ENCODE results near the gene SLC15A3. TPM values are rescaled to one million over a fixed set of nuclear protein-coding genes. Genes with fewer than 3 reads are reported as not detected.

SLC15A3 gene
- total RNA-seq, 2 experiments from 2014 or later = 12.6 to 41.4 TPM

DNA sequence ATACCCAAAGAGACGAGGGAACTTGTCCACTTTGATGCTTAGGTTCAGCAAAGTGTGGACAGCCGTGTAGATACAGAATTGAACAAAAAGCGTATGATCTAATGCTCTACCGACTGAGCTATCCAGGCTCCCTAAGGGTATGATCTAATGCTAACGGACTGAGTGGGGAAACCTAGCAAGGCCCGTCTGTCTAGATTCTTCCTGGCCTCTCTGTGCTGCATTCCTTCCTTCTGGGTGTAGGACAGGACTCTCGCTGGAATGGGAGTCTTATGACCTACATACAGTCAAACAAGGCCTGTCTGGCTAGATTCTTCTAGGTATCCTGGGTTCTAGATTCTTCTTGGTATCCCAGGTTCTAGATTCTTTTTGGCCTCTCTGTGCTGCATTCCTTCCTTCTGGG lies 8.4 kb upstream of the SLC15A3 start:
- CTCF ChIA-PET (ENCODE audit: unreplicated experiment) = no interaction called here
- Histone ChIP-seq H3K36me3 (ENCODE audit: insufficient read depth, low read length) (no peaks in the 10 kb centered on the region), H3K9me3 (ENCODE audit: low read length) (no peaks in the 10 kb centered on the region), H2AFZ (ENCODE audit: low read length) (no peak overlapping the region), H3K27ac (ENCODE audit: low read depth, low read length, poor library complexity, severe bottlenecking) (no peak overlapping the region), H3K4me3 (ENCODE audit: low read depth, low read length, poor library complexity, severe bottlenecking) (no peak overlapping the region), H4K20me1 (ENCODE audit: insufficient read depth, low read length) (no peaks in the 10 kb centered on the region), H3K9me2 (ENCODE audit: insufficient read depth, low read length) (no peaks in the 10 kb centered on the region), H3K4me2 (ENCODE audit: low read length) (no peak overlapping the region), H3K79me2 (ENCODE audit: insufficient read depth, low read depth, low read length) (no peaks in the 10 kb centered on the region), H3K4me1 (ENCODE audit: insufficient read depth, low read length, poor library complexity, severe bottlenecking) (no peaks in the 10 kb centered on the region)
- no peak for DNase-seq (ENCODE audit: low spot score)
- intact Hi-C loops (cut with micrococcal nuclease; ENCODE audit: unreplicated experiment) = no loop called here
- BruUV-seq (replicated peaks) = no TSS peak
- POLR2A ChIA-PET = no interaction called here
- TF ChIP-seq EZH2phosphoT487 (IDR thresholded peaks at IDR 0.05; ENCODE audit: borderline replicate concordance, low read depth, low read length) (no peak), CTCF (conservative IDR thresholded peaks at IDR 0.05; ENCODE audit: low read length) (no peak)

GRCh38 chr11:60959431-60959830 lies 7.5 kb upstream of the SLC15A3 start:
- no peaks in the 10 kb centered on the region for H3K9me3 ChIP-seq (ENCODE audit: low read length)
- DNase-seq (ENCODE audit: low spot score) = no peak
- H3K4me1 ChIP-seq (ENCODE audit: insufficient read depth, low read length, poor library complexity, severe bottlenecking) = no peaks in the 10 kb centered on the region
- no peak overlapping the region for H3K4me3 ChIP-seq (ENCODE audit: low read depth, low read length, poor library complexity, severe bottlenecking)
- TF ChIP-seq EZH2phosphoT487 (IDR thresholded peaks at IDR 0.05; ENCODE audit: borderline replicate concordance, low read depth, low read length) (no peak), CTCF (conservative IDR thresholded peaks at IDR 0.05; ENCODE audit: low read length) (no peak)
- POLR2A ChIA-PET = no interaction called here
- intact Hi-C loops (cut with micrococcal nuclease; ENCODE audit: unreplicated experiment) = loop anchor here (10.0 kb wide), 1 partner anchor 65 kb away; no protein-coding TSS in a partner anchor
- CTCF ChIA-PET (ENCODE audit: unreplicated experiment) = no interaction called here
- no peaks in the 10 kb centered on the region for H3K79me2 ChIP-seq (ENCODE audit: insufficient read depth, low read depth, low read length)
- no peak overlapping the region for H3K27ac ChIP-seq (ENCODE audit: low read depth, low read length, poor library complexity, severe bottlenecking)
- H3K4me2 ChIP-seq (ENCODE audit: low read length) = no peak overlapping the region
- BruUV-seq (replicated peaks) = no TSS peak
- no peak overlapping the region for H2AFZ ChIP-seq (ENCODE audit: low read length)
- H3K9me2 ChIP-seq (ENCODE audit: insufficient read depth, low read length) = no peaks in the 10 kb centered on the region
- no peaks in the 10 kb centered on the region for H4K20me1 ChIP-seq (ENCODE audit: insufficient read depth, low read length)
- H3K36me3 ChIP-seq (ENCODE audit: insufficient read depth, low read length) = no peaks in the 10 kb centered on the region

GRCh38 chr11:60957188-60957587 lies 5.2 kb upstream of the SLC15A3 start:
- H2AFZ ChIP-seq (ENCODE audit: low read length) = no peak overlapping the region
- no peaks in the 10 kb centered on the region for H4K20me1 ChIP-seq (ENCODE audit: insufficient read depth, low read length)
- ChIA-PET POLR2A (no interaction called here), CTCF (ENCODE audit: unreplicated experiment) (no interaction called here)
- no peaks in the 10 kb centered on the region for H3K36me3 ChIP-seq (ENCODE audit: insufficient read depth, low read length)
- no peaks in the 10 kb centered on the region for H3K79me2 ChIP-seq (ENCODE audit: insufficient read depth, low read depth, low read length)
- H3K4me1 ChIP-seq (ENCODE audit: insufficient read depth, low read length, poor library complexity, severe bottlenecking) = peaks cover 10% of the 10 kb centered on the region
- H3K4me2 ChIP-seq (ENCODE audit: low read length) = no peak overlapping the region
- no peak overlapping the region for H3K4me3 ChIP-seq (ENCODE audit: low read depth, low read length, poor library complexity, severe bottlenecking)
- no peak overlapping the region for H3K27ac ChIP-seq (ENCODE audit: low read depth, low read length, poor library complexity, severe bottlenecking)
- intact Hi-C loops (cut with micrococcal nuclease; ENCODE audit: unreplicated experiment) = loop anchor here (10.0 kb wide), 1 partner anchor 62 kb away; no protein-coding TSS in a partner anchor
- BruUV-seq (replicated peaks) = no TSS peak
- TF ChIP-seq CTCF (conservative IDR thresholded peaks at IDR 0.05; ENCODE audit: low read length) (no peak), EZH2phosphoT487 (IDR thresholded peaks at IDR 0.05; ENCODE audit: borderline replicate concordance, low read depth, low read length) (no peak)
- H3K9me3 ChIP-seq (ENCODE audit: low read length) = no peaks in the 10 kb centered on the region
- no peak for DNase-seq (ENCODE audit: low spot score)
- H3K9me2 ChIP-seq (ENCODE audit: insufficient read depth, low read length) = no peaks in the 10 kb centered on the region

All from OCI-LY7 (cell line).